GM20431 (cell line): Measurements from ENCODE around the gene SIRT7.

Source experiments
- in situ Hi-C: fragments of 300-500 bp; cut with MseI, MboI; formaldehyde crosslinking; loops from one replicate; pipeline ENCODE4 v1.15.0; 2020; ENCODE audit warnings: low sequenced_read_pairs; ENCODE audit not compliant: unreplicated experiment

Gene SIRT7

GRCh38 chr17:81907219-81908145, 10.5 kb downstream of the SIRT7 start:
- in situ Hi-C loops = no loop called here

GRCh38 chr17:81906476-81907218, 11.3 kb downstream of the SIRT7 start:
- in situ Hi-C loops = no loop called here

GRCh38 chr17:81905993-81906392, 12.0 kb downstream of the SIRT7 start:
- in situ Hi-C loops = no loop called here

- in situ Hi-C loops = no loop called here
Measured at GRCh38 chr17:81905424-81905875, 12.5 kb downstream of the SIRT7 start.

- in situ Hi-C loops = no loop called here
Measured at GRCh38 chr17:81904600-81905423, 13.2 kb downstream of the SIRT7 start.

GRCh38 chr17:81903896-81904599, 13.9 kb downstream of the SIRT7 start:
- in situ Hi-C loops = no loop called here

- in situ Hi-C loops = no loop called here
Measured at GRCh38 chr17:81903415-81903831, 14.6 kb downstream of the SIRT7 start.

- in situ Hi-C loops = no loop called here
Measured at GRCh38 chr17:81902653-81903414, 15.1 kb downstream of the SIRT7 start.

- in situ Hi-C loops = no loop called here
Measured at GRCh38 chr17:81902023-81902652, 15.8 kb downstream of the SIRT7 start, which contains the start of gene NPB. Gene NPB (plus strand): TSS chr17:81902238. CDS start chr17:81902278, 40 bp downstream.

- in situ Hi-C loops = no loop called here
Measured at GRCh38 chr17:81901167-81902022, 16.6 kb downstream of the SIRT7 start.

- in situ Hi-C loops = no loop called here
Measured at GRCh38 chr17:81900181-81900820, 17.7 kb downstream of the SIRT7 start.

GRCh38 chr17:81899514-81900166, 18.3 kb downstream of the SIRT7 start:
- in situ Hi-C loops = no loop called here

- in situ Hi-C loops = no loop called here
Measured at GRCh38 chr17:81898885-81899284, 19.1 kb downstream of the SIRT7 start.

GRCh38 chr17:81898029-81898866, 19.7 kb downstream of the SIRT7 start:
- in situ Hi-C loops = no loop called here

- in situ Hi-C loops = no loop called here
Measured at GRCh38 chr17:81895400-81895799, 22.6 kb downstream of the SIRT7 start.

- in situ Hi-C loops = no loop called here
Measured at GRCh38 chr17:81891303-81891552, 26.7 kb downstream of the SIRT7 start.
